ENCODE results near the gene ABL1. TPM values are rescaled to one million over a fixed set of nuclear protein-coding genes. Genes with fewer than 3 reads are reported as not detected.

ABL1 gene
- total RNA-seq, 1 donor from 2014 or later: 28.4 TPM

DNA sequence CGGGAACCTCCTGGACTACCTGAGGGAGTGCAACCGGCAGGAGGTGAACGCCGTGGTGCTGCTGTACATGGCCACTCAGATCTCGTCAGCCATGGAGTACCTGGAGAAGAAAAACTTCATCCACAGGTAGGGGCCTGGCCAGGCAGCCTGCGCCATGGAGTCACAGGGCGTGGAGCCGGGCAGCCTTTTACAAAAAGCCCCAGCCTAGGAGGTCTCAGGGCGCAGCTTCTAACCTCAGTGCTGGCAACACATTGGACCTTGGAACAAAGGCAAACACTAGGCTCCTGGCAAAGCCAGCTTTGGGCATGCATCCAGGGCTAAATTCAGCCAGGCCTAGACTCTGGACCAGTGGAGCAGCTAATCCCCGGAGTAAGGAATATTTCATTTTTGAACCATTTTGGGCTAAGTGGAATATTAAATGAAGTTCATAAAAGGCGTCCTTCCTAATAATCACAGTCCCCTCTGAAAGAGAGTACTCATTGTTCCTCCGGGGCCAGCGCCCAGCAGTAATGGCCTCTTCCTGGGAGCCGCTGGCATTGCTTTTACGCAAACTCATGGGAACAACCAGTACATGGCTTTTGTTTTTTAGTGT lies 38.0 kb downstream of the ABL1 start:
- no peak for ATAC-seq

DNA sequence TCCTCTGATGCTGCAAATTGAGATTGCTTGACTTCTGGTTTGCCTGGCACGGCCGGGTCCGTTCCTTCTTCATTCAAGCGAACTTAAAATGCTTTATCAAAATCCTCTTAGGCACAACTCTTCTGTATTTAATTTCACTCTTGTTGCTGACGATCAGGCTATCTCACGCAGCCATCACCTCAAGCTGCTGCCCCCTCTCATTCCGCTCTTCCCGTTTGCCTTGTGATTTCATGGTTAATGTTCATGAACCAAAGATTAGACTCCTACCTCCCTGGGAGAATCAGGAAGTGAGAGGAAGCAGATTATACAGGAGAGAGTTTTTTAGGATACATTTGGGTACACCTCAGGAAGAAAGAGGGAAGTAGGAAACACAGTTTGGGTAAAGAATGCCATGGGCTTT lies 38.9 kb downstream of the ABL1 start:
- ATAC-seq: no peak

DNA sequence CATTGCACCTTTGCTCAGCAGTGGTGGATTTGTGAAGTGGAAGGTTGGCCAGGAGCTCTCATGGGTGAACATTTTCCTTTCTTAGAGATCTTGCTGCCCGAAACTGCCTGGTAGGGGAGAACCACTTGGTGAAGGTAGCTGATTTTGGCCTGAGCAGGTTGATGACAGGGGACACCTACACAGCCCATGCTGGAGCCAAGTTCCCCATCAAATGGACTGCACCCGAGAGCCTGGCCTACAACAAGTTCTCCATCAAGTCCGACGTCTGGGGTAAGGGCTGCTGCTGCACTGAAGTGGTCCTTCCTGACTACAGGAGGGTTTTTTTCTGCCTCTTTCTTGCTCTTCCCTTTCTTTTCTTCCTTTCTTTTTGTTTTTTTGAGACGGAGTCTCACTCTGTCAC lies 39.7 kb downstream of the ABL1 start:
- ATAC-seq: no peak

DNA sequence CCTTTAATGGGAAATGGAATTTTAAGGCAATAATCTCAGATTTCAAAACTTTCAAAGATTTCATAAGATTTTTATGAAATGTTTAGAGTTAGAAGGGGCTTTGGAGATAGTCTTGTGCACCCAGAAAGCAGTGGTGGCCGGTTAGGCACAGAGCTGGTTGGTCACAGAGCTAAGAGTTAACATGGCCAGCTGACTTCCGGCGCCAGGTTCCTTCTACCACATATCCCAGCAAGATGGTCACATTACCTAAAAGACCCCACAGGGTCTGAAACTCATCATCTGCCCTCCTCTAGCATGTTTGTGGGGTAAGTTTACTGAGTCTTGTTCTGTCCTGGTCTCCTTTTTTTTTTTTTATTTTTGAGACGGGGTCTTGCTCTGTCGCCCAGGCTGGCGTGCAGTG lies 42.2 kb downstream of the ABL1 start:
- ATAC-seq: no peak

DNA sequence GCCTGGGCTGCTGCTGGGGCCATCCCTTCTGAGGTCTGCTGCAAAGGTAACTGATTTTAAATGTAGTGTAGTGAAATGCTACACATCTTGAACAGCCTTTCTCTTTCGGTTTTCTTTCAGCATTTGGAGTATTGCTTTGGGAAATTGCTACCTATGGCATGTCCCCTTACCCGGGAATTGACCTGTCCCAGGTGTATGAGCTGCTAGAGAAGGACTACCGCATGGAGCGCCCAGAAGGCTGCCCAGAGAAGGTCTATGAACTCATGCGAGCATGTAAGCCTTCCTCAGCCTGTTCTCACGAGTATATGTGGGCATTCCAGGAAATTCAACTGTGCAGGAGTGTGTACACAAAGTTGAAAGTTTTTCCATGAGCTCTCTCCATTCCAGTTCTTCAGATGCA lies 43.2 kb downstream of the ABL1 start:
- ATAC-seq: no peak

DNA sequence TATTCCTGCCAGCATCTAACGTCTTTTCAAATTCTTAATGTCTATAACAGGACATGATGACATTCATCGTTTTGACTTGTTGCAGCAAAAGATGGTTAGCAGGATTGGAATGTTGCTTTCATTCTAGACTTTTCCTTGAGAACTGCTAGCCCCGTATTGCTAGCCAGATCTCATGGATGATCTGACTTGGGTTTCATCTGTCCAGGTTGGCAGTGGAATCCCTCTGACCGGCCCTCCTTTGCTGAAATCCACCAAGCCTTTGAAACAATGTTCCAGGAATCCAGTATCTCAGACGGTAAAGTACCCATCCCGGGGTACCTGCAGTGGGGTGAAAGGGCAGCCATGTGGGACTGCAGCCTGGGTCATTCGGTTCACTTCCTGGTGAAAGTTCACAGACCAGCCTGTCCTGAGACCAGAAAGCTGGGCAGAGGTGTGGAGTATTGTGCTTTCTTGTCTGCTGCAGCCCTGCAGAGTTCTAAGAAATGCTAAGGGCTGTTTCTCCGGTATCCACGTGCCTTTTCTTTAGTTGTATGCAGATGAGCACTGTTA lies 44.9 kb downstream of the ABL1 start:
- ATAC-seq: no peak

DNA sequence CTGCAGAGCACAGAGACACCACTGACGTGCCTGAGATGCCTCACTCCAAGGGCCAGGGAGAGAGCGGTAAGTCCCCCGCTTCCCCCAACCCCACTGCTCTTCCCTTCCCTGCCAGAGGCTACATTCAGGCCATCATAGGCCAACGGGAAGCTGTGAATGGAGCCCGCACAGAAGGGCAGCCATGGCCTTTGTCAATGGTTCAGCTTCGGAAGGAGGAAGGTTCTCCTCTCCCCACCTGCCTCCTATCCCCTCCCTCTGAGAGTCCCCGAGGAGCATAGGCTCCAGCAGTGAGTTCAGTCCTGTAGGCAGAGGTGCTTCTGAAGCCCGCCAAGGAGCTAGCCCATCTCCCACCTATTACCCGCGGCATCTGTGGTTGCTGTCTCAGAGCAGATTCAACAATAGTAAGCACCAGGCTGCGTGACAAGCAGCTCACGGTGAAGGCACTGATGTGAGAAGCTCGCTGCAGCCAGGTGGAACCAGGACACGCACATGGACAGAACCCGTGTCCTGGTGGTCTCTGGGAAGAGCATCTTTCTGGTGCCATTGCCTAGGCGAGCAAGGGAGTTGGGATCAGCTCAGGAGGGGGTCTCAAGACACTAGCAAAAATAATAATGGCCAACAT lies 45.7 kb downstream of the ABL1 start:
- ATAC-seq: no peak

DNA sequence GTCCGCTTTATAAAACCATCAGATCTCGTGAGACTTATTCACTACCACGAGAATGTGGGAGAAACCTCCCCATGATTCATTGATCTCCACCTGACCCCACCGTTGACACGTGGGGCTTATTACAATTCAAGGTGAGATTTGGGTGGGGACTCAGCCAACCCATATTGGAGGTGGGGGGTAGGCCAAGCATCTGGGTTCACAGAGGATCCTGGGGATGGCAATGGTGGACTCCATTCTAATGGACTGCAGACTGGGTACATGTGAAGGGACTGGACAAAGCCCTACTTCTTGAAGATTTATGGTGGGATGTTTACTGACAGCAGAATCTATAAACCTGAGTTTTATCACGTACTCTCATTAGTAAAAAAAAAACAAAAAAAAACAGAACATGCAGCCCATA lies 46.5 kb downstream of the ABL1 start:
- no peak for ATAC-seq

DNA sequence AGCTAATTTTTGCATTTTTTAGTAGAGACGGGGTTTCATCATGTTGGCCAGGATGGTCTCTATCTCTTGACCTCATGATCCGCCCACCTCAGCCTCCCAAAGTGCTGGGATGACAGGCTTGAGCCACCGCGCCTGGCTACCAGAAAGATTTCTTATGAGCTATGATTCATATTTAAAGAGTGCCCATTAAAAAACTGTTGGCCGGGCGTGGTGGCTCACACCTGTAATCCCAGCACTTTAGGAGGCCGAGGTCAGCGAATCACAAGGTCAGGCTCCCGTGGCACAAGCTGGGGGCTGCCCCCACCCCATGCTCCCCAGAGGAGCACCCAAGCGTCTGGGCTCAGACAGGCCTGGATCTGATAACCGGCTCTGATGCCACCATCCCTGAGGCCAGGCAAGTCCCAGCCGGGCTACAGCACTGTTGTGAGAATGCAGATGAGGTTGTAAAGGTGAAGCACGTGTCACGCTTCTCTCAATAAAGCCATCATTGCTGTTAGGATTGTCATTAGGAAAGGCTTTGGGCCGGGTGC lies 47.7 kb downstream of the ABL1 start:
- ATAC-seq: no peak

DNA sequence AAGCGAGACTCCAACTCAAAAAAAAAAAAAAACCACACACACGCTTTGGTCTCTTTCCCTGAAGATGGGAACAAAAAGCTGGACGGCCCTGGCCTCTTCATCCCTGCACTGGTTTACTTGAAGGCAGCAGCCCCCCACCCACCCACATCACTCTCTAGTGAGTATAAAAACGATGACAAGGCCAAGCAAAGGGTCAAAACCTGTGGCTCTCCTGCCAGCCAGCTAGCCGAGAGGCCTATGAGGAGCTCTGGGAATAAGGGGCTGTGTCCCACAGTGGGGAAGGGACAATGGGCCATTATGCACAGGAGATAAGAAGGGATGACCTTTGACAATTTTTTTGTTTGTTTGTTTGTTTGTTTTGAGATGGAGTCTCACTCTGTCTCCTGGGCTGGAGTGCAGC lies 48.4 kb downstream of the ABL1 start:
- no peak for ATAC-seq

DNA sequence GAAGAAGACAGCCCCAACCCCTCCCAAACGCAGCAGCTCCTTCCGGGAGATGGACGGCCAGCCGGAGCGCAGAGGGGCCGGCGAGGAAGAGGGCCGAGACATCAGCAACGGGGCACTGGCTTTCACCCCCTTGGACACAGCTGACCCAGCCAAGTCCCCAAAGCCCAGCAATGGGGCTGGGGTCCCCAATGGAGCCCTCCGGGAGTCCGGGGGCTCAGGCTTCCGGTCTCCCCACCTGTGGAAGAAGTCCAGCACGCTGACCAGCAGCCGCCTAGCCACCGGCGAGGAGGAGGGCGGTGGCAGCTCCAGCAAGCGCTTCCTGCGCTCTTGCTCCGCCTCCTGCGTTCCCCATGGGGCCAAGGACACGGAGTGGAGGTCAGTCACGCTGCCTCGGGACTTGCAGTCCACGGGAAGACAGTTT lies 49.1 kb downstream of the ABL1 start:
- ATAC-seq: no peak

DNA sequence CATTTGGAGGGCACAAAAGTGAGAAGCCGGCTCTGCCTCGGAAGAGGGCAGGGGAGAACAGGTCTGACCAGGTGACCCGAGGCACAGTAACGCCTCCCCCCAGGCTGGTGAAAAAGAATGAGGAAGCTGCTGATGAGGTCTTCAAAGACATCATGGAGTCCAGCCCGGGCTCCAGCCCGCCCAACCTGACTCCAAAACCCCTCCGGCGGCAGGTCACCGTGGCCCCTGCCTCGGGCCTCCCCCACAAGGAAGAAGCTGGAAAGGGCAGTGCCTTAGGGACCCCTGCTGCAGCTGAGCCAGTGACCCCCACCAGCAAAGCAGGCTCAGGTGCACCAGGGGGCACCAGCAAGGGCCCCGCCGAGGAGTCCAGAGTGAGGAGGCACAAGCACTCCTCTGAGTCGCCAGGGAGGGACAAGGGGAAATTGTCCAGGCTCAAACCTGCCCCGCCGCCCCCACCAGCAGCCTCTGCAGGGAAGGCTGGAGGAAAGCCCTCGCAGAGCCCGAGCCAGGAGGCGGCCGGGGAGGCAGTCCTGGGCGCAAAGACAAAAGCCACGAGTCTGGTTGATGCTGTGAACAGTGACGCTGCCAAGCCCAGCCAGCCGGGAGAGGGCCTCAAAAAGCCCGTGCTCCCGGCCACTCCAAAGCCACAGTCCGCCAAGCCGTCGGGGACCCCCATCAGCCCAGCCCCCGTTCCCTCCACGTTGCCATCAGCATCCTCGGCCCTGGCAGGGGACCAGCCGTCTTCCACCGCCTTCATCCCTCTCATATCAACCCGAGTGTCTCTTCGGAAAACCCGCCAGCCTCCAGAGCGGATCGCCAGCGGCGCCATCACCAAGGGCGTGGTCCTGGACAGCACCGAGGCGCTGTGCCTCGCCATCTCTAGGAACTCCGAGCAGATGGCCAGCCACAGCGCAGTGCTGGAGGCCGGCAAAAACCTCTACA lies 49.8 kb downstream of the ABL1 start:
- no peak for ATAC-seq

DNA sequence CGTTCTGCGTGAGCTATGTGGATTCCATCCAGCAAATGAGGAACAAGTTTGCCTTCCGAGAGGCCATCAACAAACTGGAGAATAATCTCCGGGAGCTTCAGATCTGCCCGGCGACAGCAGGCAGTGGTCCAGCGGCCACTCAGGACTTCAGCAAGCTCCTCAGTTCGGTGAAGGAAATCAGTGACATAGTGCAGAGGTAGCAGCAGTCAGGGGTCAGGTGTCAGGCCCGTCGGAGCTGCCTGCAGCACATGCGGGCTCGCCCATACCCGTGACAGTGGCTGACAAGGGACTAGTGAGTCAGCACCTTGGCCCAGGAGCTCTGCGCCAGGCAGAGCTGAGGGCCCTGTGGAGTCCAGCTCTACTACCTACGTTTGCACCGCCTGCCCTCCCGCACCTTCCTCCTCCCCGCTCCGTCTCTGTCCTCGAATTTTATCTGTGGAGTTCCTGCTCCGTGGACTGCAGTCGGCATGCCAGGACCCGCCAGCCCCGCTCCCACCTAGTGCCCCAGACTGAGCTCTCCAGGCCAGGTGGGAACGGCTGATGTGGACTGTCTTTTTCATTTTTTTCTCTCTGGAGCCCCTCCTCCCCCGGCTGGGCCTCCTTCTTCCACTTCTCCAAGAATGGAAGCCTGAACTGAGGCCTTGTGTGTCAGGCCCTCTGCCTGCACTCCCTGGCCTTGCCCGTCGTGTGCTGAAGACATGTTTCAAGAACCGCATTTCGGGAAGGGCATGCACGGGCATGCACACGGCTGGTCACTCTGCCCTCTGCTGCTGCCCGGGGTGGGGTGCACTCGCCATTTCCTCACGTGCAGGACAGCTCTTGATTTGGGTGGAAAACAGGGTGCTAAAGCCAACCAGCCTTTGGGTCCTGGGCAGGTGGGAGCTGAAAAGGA lies 50.7 kb downstream of the ABL1 start:
- ATAC-seq: peak; percentile 72

DNA sequence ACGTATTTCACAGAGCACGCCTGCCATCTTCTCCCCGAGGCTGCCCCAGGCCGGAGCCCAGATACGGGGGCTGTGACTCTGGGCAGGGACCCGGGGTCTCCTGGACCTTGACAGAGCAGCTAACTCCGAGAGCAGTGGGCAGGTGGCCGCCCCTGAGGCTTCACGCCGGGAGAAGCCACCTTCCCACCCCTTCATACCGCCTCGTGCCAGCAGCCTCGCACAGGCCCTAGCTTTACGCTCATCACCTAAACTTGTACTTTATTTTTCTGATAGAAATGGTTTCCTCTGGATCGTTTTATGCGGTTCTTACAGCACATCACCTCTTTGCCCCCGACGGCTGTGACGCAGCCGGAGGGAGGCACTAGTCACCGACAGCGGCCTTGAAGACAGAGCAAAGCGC lies 51.9 kb downstream of the ABL1 start:
- ATAC-seq: no peak

DNA sequence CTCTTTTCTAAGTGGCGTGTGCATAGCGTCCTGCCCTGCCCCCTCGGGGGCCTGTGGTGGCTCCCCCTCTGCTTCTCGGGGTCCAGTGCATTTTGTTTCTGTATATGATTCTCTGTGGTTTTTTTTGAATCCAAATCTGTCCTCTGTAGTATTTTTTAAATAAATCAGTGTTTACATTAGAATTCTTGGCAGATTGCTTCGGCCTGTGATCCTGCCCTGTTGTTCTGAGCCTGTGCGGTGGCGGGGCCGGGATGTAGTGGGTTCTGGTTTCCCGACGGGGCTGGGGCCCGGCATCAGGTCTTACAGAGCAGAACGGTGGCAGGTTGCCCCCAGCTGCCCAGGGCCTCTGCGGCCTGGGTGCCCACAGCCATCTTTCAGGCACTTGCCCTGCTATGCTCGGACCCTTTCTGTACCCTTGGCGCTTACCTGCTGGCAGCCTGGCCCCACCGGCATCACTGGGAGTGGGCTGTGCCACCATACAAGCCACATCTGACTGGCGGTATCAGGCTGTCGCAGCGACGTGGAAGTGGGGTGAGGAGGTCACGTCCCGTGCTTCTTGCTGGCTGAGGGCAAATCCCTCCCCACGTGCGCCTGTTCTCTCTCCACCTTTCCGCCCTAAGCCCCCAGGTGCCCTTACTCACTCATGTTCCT lies 52.6 kb downstream of the ABL1 start:
- no peak for ATAC-seq

DNA sequence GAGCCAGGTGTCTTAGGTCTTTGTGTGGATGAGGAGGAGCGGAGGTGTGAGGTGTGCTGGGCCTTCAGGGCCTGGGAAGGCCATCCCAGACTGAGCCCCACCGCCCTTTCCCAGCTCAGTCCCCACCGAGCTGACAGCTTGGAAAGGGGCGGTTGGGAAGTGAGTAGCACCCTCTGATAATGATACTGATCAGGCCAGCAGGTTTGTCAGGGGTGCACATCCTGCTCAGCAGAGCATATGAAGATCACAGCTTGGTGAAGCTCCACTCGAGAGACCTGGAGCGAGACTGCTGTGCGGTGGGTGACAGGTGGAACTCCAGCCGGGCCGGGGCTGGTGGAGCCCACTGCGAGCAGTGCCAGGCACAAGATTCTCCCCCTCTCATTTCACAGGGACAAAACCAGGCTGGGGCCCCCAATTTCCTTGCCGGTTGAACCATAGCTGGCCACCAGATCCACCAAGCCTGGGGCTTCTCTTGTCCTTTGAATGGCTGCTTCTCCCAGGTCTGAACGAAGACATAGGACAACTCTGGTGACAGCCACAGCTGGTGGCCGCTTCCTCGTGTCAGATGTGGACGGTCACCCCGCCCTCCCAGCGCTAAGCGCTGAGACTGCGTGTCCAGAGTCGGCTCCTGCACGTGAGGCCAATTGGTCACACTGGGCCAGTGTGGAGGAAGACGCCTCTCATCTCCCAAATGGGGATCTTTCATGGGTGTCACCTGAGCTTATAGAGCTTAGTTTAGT lies 53.3 kb downstream of the ABL1 start:
- no peak for ATAC-seq

DNA sequence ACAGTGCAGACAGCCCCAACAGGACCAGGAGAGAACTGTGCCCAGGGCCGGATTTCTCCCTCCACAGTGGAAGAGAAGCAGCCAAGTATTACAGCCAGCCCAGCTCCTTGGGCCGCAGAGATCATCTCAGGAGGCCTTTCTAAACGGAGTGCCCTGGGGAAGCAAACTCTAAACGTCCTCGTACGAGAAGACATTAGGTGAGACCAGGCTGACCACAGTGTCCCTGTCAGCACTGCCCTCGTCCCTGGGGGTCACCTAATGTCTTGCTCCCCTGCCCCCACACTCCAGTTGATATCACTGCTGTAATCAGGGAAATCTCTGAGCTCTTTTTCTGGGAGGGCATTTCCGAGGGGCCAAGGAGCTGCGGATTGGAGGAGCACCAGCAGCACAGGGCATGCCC lies 55.1 kb downstream of the ABL1 start:
- ATAC-seq: no peak

DNA sequence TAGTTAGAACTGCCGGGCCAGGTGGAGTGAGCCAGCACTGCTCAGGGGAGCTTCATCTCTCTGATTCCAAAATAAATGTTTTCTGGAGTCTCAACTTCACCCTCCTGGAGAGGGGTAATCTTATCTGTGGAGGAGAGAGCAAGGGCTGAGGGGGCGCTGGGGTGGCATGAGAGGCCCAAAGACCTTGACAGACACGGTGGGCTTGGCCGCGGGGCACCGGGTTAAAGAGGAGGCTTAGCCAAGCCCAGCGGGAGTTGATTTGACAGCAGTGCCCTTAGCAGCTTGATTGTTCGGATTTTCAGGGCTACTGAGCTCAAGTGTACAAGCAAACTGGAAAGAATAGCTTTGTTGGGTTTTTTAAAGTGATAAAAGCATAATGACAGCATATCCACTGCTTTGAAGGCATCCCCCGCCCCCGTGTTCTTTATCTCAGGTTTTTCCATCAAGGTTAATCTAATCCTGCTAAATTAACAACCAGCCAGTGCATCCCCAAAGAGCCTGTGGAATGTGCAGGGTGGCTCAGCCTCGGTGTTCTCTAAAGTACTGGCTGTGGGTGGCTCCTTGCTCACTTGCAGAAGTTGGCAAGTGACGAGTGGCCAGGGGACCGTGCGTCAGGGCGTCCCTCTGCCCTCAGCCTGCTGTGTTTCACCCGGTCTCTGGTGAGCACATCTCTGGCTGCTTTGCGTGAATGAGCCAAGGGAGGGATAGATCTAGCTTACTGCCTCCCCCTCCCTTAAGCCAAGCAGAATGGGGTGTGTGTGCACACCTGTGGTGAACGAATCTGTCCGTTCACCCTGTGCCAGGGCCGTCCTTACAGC lies 56.0 kb downstream of the ABL1 start:
- no peak for ATAC-seq

DNA sequence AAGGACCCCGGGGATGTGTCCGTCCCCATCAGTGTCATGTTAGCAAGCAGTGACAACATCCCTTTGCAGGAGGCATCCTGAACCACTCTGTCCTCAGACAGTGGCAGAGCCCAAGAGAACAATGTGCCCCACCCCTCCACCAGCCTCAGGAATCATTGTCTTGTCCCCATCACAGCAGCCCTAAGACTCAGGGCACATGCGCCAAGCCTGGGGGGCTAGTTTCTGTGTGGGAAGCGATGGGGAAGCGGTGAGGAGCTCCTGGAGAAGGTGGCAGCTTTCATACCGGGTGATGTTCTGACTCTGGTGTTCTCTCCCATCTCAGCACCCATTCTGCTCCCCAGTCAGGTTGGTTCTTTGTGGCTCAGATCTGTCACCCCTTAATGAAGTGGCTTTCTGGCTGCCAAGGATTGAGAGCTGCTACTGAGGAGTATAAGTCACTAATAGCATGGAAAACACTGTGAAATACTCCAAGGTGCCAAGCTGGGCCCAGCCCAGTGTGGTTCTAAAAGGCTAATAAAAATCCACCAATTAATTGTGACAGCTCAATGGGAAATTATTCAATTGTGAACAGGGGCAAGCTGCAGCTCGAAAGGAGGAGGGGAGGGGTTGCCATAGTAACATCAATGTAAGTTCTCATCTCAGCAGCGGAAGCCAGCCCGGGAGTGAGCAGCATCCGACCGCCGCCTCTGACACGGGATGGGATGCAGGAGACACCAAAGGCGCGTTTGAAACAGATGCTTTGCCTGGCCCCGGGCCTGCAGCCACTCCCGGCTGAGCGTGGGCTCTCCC lies 56.8 kb downstream of the ABL1 start:
- no peak for ATAC-seq
